Activated CD4-positive, alpha-beta T cell treated with anti-CD3 and anti-CD28 coated beads, Interleukin-10, Interleukin-2, amounts not matched to agents 100 ng/mL and 50 ng/mL, durations not matched to agents 16 hours and 8 hours (primary cell): ENCODE data around the gene AP5Z1.

Source experiments
- DNase-seq: peaks from one replicate; pipeline ENCODE4 v3.0.0-alpha.2; 2020

Gene AP5Z1

DNA sequence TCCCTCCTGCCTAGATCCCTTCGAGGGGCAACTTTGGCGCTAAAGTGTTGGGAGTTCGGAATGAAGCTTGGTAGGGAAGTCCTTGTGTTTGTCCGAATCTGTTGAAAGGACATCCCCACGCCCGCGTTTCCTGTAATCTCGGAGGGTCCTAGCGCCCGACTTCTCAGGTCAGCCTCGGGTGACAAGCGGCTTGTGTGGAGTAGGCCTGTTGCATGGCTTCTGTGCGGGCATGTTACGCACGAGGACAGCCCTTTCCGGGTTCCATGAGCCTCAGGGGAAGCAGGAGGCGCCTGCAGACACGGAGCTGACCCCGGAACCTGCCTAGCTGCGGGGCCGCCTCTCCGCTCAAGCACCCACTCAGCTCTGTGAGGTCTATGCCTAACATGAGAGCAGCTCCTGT lies 28.4 kb upstream of the AP5Z1 start:
- no peak for DNase-seq

DNA sequence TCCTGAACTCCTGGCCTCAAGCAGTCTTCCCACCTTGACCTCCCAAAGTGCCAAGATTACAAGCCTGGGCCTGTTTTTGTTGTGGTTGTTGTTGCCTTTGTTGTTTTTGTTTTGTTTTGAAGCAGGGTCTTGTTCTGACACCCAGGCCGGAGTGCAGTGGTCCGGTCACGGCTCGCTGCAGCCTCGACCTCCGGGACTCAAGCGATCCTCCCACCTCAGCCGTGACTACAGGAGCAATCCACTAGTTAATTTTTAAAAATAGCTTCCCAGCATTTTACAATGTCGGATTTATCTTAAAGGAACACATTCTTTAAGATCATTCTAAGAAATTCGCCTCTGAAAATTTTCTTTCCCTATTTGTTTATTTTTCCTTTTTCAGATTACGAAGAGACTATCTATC lies 27.7 kb upstream of the AP5Z1 start:
- DNase-seq = no peak

DNA sequence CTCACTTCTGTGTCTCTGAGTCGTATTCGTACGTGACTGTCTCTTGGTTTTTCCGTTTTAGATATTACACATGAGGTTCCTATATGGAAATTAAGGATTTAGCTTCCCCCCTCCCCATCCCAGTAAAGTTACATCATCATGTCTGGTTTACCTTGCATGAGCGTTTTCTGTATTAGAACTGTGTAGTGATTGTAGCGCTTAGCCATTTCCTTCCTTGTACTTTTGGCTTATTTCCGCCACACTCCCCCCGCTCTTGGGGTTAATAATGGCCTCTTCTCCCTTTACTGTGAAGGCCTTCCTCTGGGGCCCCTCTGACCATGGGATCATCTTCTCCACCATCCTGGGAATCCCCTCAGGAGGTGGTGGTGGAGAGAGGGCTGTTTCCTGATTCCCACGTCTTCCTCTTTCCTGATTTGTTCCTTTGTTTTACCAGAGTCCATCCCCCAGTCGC lies 27.2 kb upstream of the AP5Z1 start:
- DNase-seq = no peak

DNA sequence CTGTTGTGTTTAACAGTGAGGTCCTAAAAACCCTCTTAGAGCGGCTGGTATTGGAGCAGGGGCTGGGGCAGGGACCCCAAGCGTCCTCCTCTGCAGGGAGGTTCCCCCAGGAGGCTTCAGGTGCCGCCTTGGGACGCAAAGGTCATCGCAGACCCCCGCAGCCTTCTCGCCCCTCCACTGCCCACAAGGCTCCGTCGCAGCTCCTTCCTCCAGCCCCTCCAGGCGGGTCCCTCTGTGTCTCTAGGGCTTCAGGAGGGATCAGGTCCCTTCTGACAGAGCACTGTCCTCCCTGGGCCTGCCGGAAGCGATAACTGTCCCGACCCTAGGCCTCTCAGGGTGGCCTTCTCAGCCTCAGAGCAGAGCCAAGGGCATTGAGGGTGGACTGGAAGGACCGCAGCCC lies 26.1 kb upstream of the AP5Z1 start:
- no peak for DNase-seq

DNA sequence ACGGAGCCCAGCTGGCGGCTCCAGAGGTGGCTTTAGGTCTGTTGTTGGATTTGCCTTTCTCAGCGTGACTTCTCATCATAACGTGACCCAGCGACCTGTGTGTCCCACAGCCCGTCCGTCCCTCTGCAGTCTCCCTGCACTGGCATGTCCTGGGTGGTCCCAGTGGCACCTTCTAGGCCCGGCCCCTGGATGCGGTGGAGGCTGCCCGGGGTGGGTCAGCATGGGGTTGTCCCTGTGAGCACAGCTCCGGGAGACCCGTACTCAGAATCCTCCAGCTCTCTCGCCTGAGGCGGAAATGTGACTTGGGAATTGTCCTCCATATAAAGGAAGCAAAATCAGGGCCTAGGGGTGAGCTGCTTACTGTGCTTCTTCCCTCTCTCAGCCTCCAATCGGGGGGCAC lies 25.6 kb upstream of the AP5Z1 start:
- DNase-seq = no peak

DNA sequence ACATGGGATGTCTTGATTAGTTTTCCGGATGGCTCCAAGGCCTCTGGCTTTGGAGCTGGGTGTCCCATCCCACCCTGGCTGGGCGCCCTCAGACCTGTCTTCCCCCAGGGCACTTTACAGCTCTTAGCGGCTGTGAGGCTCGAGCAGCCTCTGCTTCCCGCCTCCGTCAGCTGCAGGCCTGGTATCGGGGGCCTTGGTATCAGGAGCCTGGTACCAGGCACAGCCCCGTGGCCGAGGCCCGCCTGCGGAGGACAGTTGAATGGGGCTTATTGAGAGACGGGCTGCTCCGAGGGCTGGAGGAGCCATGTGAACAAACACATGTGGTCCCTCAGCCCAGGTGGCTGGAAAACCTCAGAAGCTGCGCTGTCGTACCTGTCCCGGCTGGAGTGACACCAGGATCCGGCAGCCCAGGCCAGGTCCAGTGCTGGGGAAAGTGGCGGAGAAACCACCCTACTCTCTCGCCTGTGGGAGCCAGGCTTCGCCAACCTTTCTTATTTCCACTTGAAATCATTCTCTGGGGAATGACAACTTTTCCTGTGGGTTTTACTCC lies 23.9 kb upstream of the AP5Z1 start:
- DNase-seq = no peak

DNA sequence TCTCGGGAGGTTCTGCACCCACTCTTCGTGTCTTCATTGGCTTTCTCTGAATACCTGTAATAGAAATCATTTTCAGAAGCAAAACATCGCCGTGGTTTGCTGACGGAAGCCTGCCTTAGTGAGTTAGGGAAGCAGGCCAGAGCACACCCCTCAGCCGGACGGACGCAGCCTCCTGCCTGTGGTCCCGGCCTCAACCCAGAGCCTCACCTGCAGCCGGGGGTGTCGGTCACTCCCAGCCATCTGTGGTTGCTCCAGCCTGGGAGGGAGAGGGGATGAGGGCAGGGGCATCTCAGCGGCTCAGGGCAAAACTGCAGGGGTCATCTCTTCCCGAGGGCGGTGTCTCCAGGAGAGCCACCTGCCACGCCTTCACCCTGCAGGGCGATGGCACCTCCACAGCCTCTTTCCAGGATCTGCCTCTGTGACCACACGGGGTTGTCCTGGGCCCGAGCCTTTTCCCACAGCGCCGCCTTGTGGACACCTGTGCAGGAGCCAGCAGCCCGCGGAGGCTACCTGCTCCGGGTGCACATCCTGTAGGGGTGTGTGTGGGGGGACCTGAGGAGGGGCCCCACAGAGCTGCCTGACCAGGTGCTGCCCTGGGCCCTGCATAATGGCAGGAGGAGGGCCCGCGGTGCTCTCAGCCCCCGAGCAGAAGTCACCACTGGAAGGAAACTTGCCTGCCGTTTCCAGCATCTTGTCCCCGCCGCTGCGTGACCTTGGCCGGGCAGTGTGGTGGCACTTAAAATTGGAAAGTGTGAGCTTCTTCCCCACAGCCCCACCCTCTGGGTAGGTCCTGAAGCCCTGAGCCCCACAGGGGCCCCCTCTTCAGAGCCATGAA lies 21.6 kb upstream of the AP5Z1 start:
- DNase-seq = peak; percentile 83

DNA sequence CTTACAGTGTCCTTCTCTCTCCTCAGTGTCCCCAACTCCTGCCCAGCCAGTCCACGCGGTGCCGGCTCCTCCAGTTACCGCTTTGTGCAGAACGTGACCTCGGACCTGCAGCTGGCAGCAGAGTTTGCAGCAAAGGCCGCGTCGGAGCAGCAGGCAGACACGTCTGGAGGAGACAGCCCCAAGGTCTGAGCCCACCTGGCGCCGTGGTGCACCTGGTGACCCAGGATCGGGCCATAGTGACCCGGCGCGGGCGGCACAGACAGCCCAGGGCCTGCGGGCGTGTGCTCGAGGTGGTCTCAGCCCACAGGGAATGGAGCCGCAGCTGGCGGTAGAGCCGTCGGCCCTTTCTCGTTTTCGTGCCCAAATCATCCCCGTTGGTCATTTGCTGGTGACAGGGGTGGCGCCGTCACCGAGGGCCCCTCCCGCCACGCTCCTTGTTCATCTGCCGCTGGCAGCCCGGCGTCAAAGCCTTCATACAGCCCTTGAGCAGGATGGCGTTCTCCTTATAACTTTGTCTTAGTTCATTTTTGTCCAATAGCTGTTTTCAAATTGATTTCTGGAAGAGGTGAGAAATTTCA lies 20.9 kb upstream of the AP5Z1 start:
- no peak for DNase-seq

DNA sequence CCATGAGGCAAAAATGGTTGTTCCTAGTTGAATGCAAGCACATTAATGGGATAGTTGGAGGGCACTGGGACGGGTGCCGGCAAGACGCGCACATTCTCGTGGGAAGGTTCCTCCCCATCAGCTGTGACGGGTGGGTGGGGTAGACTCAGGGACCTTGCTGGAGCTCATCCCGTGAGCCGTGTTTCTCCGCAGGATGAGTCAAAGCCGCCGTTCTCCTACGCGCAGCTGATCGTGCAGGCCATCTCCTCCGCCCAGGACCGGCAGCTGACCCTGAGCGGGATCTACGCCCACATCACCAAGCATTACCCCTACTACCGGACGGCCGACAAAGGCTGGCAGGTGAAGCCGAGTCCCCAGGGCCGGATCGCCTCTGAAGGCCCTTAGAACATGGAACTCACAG lies 20.4 kb upstream of the AP5Z1 start:
- no peak for DNase-seq

DNA sequence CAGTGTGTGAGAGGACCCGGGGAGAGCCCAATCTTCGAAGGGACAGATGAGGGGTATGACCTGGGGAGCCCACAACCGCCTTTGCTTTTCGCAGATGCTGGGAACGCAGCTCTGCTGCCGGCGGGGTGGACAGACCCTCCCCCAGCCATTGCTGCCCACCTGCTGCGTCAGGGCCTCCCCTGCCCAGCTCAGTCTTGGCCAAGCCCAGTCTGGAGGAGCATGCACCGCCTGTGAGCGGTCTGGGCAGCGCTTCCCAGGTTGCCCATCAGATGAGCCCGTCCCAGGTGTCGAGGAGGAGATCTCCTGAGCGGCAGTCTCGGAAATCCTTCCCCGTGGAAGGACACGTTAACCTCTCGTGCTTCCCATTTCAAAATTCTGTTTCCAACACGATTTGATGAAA lies 17.3 kb upstream of the AP5Z1 start:
- DNase-seq = no peak

DNA sequence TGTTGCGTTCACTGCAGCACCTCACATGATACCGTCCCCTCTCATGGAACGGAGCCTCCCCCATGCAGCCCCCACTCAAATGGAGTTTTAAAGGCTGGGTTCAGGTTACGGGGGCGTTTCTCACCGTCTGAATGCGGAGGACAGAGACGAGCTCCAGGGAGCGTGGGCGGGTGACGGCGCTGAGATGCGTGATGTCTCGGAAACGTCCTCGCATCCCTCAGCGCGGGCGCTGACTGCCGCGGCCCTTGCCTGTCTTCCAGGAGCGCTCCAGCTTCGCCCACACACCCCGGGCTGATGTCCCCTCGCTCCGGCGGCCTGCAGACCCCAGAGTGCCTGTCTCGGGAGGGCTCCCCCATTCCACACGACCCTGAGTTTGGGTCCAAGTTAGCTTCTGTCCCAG lies 16.6 kb upstream of the AP5Z1 start:
- DNase-seq = no peak

DNA sequence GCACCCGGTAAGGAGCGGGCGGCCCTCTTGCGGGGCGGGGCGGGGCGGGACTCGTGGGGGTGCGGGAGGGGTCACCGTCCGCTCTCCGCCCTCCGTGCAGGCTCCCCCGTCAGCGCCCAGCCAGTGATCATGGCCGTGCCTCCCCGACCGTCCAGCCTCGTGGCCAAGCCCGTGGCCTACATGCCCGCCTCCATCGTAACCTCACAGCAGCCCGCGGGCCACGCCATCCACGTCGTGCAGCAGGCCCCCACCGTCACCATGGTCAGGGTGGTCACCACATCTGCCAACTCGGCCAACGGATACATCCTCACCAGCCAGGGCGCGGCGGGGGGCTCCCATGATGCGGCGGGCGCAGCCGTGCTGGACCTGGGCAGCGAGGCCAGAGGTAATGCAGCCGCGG lies 16.2 kb upstream of the AP5Z1 start:
- no peak for DNase-seq

DNA sequence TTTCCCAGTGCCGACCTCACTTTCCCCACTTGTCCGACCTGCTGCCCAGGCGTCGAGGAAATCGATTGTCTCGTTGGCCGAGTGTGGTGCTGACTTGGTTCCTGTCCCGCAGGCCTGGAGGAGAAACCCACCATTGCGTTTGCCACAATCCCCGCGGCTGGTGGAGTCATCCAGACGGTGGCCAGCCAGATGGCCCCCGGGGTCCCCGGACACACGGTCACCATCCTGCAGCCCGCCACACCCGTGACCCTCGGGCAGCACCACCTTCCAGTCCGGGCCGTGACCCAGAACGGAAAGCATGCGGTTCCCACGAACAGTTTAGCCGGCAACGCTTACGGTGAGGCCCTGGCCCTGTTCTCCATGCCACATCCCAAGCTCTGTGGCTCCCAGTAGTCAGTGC lies 14.5 kb upstream of the AP5Z1 start:
- no peak for DNase-seq

DNA sequence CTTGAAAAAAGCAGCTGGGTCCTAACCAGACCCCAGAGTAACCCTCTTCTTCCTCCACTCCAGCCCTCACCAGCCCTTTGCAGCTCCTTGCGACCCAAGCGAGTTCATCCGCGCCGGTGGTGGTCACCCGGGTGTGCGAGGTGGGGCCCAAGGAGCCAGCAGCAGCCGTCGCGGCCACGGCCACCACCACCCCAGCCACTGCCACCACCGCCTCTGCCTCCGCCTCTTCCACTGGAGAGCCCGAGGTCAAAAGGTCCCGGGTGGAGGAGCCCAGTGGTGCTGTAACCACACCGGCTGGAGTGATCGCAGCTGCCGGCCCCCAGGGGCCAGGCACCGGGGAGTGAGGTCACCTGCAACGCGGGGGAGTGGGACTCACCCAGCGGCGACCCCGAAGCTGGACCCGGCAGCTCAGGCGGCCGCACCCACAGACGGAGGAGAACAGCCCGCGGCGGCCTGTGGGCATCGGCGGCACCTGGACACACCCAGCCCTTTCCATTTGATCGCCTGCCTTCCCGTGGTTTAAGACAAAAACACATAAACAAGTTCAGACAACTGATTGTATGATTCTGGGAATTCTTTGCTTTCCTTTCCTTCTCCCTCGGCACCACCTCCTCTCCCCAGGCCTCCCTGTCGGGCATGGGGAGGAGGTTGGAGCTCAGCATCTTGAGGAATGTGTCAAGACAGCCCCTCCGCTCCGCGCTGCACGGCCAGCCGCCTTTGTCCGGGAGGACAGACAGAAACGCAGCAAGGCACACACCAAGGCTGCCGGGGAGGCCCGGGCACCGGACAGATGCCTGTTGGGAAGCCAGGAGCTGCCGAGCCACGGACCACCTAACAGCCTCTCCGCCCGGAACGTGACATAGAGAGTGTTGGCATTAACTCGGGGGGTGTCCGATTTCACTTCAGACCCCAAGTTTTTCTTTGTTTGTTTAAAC lies 13.0 kb upstream of the AP5Z1 start:
- no peak for DNase-seq

DNA sequence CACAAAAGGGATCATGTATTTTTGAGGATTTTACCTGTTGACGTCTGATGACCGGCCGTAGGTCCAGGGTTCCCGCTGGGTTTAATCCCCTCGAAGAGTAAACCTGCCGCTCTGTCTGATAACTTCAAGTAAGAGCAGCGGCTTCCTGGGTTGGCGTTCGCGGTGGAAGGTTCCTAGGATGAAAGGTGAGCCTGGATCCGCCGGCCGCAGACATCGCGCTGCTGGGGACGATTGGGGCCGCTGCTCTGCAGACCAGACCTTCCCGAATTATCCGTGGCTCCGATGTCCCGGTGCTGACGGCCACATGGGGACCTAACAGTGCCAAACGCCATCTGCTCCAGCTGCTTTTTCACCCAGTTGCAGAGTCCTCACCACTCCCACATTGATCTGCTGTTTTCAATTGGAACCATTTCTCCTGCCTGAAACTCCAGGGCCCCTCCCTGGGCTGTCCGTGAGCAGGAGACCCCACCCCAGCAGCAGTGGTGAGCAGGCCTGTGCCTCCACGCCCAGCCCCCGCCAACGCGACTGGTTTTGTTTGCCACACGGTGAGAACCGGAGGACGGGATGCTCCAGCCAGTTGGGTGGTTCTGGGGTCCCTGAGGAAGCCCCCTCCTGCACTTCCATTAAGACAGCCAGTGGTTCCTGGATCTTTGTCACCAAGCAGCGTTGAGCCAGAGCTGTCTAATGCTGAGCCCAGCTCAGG lies 12.2 kb upstream of the AP5Z1 start:
- DNase-seq = no peak

DNA sequence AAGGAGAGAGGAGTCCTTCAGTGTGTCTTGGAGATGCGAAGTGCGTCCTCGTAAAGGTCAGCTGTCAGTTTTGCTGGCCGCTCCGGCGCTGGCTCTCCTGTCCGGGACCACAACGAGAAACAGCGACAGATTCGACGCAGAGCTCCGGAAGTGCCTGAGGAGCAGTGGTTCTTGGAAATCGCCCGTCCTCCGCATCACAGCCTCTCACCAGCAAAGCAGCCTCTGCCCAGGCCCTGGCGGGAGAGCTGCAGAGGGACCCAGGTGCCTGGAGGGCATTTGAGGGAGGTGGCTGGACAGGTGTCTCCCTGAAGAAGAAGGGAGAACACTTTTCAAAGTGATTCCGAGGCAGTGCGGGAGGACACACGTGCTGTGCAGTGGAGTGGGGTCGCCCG lies 11.6 kb upstream of the AP5Z1 start:
- no peak for DNase-seq

DNA sequence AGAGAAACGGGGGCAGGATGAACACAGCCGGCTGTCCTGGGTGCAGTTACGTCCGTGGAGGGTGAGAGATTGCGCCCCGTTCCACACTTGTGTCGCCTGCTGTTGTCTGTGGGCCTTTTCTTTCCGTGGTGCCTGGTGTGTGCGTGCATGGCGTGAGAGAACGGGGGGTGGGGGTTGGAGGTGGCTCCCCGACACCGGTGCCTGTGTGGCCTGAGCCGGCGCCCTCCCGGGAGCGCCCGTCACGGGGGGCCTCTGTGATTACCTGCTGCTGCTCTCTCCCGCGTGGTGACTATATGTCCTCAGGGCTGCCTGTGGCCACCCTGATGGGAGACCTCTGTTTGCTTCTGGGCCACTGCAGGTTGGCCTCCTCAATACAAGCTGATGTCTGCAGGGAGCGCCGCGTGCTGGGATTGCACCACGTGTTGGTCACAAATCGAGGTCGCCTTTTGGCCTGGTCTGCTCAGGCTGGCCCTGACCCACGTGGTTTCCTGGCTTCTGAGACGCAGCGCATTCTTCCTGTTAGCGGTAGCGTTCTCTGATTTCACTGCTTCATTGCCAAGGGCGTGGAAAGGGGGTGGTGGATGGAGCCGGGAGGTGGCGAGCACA lies 10.9 kb upstream of the AP5Z1 start:
- no peak for DNase-seq

DNA sequence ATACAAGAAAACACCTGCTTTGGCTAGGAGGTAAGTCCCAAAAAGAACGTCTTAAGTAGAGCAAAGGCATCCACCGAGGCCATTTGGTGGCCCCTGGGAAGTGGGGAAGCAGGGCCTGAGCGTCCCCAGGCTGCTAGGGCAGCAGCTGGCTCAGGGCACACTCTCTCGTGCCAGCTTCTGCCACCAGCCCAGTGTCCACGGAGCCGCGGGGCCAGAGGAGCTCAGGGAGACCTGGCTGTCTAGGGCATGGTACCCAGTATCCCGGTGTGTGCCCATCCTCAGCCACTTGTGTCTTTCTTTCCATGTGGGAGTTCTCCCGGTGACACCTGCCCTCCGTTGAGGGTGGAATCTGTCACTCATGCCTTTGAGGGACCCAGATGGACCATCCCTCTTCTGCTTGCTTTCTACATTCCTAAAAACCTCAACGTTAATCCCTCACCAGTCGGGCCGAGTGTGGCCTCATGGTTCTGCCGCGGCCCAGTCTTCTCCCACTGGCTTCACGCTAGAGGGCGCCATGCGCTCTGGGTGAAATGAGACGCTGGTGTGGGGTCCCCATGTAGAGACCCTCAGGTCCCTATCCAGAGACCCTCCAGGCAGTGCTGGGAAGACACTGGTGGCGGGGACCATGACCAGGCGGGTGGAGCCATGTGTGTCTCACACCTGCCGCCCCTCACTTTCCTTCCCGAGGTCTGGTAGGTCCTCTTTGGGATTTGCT lies 9.5 kb upstream of the AP5Z1 start:
- DNase-seq = no peak

DNA sequence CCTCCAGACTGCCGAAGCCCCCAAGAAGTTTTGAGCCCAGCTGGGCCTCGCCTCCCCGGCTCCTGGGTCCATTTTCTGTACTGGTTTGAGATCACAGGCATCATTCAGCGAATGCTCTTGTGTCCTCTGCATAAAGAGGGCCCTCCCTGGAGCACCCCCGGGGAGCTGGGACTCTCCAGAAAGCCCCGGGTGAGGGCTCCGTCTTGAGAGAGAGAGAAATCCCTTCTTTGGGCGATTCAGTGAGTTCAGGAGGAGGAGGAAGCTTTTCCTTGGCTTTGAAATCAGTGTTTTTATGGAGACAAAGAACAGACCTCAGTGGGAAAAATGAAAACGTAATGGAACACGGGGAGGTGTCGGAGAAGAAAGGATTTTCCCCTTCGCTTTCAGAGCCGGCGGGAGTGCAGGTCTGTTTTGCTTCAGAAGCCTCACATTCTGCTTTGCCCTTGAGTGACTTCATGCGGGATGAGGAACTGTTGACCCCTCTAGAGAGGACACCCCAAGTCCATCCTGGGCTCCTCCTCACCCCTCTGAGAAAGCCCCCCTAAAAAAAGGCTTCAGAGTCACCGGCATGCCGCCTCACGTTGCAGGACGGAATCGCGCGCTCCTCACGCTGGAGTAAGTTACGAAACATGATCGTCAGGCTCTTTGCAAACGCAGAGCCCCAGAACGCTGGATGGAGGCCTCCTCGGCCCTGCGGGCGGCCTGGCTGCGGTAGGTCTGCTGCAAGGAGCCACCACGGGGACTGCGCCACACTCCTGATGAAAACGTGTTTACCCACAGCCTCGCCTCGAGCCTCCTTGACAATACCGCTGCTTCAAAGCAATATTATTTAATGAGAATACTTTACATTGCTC lies 8.5 kb upstream of the AP5Z1 start:
- DNase-seq = no peak
